GM18499 (cell line): ENCODE results near the gene GAL3ST2.

Experiments used
- ATAC-seq: cut with Tn5 transposase; IDR thresholded peaks from one replicate; pipeline ENCODE4 v1.9.1; 2021; ENCODE audit warnings: moderate number of reproducible peaks; ENCODE audit not compliant: insufficient read depth, unreplicated experiment

GAL3ST2 gene

GRCh38 chr2:241836292-241836691, 59.7 kb downstream of the GAL3ST2 start:
- ATAC-seq, result no peak

GRCh38 chr2:241837197-241837965, 60.8 kb downstream of the GAL3ST2 start:
- no peak for ATAC-seq

- no peak for ATAC-seq
Measured at GRCh38 chr2:241841181-241842066, 64.8 kb downstream of the GAL3ST2 start.

- no peak for ATAC-seq
Measured at GRCh38 chr2:241842067-241842415, 65.4 kb downstream of the GAL3ST2 start.

GRCh38 chr2:241842620-241843211, 66.1 kb downstream of the GAL3ST2 start:
- no peak for ATAC-seq

GRCh38 chr2:241843321-241844065, 66.9 kb downstream of the GAL3ST2 start:
- no peak for ATAC-seq

- ATAC-seq, result no peak
Measured at GRCh38 chr2:241844066-241844728, 67.6 kb downstream of the GAL3ST2 start.

- ATAC-seq, result no peak
Measured at GRCh38 chr2:241844831-241845578, 68.4 kb downstream of the GAL3ST2 start.

GRCh38 chr2:241846406-241846805, 69.8 kb downstream of the GAL3ST2 start:
- no peak for ATAC-seq

- no peak for ATAC-seq
Measured at GRCh38 chr2:241848761-241849615, 72.4 kb downstream of the GAL3ST2 start.

- no peak for ATAC-seq
Measured at GRCh38 chr2:241849616-241850543, 73.3 kb downstream of the GAL3ST2 start.

GRCh38 chr2:241850544-241851324, 74.1 kb downstream of the GAL3ST2 start:
- no peak for ATAC-seq

- no peak for ATAC-seq
Measured at GRCh38 chr2:241851325-241852115, 74.9 kb downstream of the GAL3ST2 start.

- ATAC-seq, result no peak
Measured at GRCh38 chr2:241852116-241852980, 75.7 kb downstream of the GAL3ST2 start.
